ENCODE results near the gene PABPN1L.
A peak's percentile ranks its signal among the peaks of the same experiment; 100 is the strongest.
"Not testable (repeated sequence)": the region's sequence is repeated elsewhere in the genome, so short reads cannot be mapped to it uniquely, and the experiment has no call there.

PABPN1L gene

DNA sequence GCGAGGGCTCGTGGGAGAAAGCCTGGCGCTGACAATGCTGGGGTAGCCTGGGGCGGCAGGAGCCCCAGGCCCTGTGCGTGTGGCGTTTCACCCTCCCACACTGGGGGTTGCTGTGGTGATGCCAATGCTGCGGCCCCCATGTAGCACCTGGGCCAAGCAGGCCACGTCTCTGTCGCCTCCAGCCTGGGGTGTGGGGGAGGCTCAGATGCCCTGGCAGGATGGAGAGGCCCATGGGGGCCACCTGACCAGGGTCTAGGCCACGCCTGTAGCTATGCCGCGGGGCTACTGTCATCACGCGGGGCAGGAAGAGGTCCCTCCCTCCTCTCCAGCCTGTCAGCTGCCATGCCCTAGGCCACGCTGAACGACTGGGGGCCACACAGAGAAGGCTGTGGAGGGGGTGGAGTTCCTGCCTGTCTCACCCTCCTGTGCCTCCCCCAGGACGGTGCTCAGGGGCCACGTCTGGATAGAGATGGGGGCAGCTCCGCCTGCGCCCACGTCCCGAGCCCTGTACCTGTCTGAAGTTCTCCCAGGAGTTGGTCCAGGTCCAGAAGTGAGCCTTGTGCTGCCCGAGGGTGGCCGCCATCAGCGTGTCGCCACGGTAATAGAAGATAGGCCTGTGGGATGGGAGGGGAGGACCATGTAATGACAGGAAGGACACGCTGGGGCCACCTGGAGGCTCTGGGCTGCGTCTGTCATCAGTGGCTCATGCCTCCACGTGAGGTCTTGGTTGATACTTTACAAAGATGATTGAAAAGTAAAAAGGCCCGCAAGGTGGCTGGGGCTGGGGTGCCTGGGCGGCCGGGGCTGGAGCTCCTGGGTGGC is 42.0 kb downstream of the PABPN1L start:
- DNase-seq = no peak

DNA sequence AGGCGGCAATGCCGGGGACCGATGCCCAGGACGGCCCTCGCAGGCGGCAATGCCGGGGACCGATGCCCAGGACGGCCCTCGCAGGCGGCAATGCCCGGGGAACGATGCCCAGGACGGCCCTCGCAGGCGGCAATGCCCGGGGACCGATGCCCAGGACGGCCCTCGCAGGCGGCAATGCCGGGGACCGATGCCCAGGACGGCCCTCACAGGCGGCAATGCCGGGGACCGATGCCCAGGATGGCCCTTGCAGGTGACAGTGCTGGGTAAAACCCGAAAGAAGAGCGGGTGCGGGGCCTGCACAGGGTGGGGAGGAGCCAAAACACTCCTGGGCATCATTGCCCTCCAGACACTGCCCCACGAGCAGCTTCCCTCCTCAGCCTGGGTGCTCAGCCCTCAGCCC is 42.8 kb downstream of the PABPN1L start:
- DNase-seq = not testable (repeated sequence)

DNA sequence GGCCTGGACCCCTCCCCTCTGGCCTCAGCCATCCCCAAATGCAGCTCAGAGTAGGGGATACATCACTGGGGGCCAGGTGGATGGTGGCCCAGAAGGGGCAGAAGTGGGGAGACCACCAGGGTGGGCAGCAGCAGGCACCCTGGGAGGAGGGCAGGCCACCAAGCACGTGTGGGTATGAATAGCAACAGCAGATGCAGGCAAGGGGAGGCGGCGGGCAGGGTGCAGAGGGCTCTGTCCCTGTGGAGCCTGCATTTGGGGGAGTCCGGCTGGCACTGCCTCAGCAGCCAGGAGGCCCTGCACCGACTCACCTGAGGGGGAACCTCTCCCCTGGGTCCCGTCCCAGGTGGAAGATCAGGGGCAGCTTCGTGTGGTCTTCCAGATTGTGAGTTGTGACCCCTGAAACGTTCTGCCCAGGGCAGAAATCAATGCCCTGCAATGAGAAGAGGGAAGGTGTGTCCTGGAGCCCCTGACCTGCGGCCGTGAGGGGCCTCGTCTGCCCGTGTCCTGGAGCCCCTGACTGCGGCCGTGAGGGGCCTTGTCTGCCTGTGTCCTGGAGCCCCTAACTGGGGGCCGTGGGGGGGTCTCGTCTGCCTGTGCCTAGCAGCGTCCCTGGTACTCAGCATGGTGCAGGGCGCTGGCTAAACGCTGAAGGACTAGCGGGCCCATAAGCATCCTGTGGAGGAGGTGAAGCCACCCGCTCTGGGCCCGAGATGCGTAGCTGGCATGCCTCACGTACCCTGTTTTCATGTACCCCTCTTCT is 44.0 kb downstream of the PABPN1L start:
- DNase-seq = no peak

DNA sequence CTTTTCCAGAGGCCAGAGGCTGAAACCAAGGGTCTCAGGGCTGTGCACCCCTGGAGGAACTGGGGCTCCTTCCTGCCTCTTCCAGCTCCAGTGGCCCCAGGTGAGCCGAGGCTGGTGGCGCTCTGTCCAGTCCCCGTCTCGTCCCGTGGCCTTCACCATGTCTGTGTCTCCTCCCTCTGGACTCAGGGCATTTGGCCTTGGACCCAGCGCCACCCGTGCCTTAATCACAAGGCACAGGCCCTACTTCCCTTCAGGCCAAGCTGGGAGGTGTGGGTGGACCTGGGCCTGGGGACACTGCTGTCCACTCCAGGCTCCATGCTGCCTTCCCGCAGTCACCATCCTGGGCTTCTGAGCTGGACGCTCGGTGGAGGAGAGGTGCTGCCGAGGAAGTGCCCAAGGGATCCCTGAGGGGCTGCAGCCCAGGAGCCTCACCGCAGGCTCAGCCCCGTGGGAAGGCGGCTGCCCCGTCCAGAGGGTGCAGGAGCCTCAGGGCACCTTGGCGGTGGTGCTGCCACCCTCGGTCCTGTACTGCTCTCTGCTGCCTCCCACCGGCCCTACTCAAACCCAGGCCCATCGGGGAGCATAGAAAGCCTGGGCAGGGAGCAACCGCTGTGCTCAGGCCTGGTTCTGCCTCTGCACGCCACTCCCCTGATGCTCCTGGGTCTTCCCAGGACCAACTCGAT is 45.2 kb downstream of the PABPN1L start:
- DNase-seq = no peak

DNA sequence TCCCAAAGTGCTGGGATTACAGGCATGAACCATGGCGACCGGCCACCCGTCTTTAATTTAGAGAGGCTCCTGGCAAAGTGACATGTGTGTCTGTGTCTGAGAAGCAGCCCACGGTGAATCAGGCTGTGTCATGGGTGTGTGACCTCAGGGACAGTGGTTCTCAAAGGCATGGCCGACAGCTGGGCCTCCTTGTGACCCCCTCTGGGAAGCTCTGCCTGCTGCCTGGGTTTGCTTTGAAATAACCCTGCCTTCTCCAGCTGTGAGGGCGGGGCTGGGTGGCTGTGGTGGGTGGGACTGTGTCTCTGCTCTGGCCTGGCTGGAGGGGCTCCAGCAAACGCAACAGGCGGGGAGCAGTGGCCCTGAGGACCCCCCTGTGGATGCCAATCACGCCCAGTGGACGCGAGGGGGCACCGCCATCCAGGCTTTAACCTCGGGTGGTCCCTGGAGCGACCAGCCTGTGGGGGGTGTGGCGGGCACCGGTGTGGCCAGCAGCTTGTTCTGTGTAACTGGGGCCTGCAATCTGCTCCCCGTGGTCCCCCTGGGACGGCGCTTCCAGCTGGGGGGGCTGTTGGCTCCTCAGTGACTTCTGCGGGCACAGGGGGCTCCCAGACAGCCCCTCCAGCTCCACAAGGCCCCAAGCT is 46.0 kb downstream of the PABPN1L start:
- DNase-seq = no peak

DNA sequence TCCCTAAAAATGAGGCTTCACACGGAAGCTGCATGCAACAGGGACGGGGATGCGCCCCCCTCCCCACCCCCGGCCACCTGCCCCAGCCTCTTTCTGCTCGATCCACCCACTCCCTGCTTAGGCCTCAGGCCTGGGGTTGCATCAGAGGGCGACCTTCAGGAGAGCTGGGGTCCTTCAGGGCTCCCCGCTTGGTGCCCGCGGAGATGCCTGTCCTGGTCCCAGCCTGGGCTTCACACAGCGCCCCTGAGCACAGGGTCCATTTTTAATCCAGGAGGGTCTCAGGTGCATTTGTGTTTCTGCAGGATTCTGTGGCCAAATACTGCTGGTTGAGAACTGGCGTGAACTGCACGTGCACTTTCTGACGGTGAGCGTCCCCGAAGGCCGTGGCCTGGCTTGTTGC is 47.3 kb downstream of the PABPN1L start:
- DNase-seq = no peak

DNA sequence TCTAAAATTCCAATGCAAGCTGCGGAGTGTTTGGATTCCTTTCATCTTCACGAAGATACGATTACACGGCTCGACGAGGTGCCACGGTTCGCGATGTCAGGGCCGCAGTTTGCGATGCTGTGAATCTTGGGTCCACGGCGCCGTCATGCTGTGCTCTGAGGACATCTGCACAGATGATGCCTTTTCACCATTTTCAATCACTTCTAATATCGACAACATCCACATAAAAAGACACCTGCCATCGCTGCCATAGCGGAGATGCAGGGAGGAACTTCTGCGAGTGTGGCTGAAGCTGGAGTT is 47.9 kb downstream of the PABPN1L start:
- DNase-seq = no peak

DNA sequence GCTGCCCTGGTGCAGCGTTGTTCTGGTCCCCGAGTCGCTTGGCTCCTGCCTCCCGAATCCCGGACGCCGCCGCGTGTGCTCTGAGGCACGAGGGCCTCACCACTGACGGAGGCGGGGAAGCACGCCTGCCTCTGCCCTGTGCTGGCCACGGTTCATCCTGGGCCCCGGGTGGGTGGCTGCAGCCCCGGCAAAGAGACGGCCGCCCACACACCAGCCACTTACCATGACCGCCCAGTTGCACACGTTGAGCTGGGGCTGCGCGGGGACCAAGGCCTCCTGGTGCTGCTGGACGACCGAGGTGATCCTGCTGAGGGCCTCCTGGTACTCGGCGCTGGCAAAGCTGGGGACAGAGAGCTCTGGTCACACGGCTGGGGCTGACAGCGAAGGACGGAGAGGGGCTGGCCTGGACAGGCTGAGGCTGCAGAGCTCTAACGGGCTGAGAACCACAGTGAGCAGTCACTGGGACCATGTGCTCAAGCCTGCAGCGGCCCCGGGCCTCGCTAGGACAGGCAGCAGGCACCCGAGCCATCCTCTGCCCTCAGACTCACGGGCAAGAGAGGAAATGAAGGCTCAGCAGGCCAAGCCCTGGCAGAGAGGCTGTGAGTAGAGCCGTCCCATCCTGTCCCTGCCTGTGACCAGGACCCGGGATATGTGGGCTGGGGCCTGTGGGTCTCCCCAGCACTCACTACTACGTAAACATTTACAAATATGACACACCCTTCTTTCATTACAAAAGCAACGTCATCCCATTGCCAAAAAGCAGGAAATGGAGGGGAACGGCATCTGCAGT is 48.5 kb downstream of the PABPN1L start:
- no peak for DNase-seq

DNA sequence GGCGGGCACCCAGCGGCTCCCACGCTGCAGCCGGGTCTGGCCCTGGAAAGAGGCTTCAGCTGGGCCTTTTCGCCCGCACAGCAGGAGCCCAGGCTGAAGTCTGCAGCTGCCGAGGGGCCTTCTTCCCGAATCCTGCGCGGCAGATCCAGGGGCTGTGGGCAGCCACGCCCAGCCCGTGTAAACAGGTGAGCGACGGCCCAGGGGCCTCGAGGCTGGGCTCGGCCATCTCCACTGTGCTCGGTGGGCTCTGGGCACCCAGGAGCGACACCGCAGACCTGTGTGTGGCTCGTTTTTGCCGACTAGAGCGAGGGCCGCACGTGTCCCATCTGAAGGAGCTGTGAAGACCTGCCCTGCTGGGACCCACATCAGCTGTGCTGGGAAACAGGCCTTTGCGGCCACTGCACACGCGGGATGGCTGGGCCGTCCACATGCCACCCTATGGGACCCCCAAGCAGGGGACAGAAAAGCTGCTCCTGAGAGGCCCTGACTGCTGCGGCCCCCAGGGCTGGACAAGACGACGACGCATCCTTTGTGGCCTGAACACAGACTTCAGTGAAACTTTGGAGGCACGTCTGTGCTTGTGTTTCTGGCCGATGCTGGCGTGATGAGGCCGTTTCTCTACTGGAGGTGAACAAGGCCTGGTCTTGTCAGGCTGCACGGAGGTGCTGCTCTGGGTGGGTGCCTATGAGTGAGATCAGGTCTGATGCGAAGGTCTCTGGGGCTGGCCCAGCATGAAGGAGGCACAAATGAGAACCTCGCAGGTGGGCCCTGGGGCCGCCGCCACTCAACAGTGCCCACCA is 49.5 kb downstream of the PABPN1L start:
- DNase-seq = no peak

DNA sequence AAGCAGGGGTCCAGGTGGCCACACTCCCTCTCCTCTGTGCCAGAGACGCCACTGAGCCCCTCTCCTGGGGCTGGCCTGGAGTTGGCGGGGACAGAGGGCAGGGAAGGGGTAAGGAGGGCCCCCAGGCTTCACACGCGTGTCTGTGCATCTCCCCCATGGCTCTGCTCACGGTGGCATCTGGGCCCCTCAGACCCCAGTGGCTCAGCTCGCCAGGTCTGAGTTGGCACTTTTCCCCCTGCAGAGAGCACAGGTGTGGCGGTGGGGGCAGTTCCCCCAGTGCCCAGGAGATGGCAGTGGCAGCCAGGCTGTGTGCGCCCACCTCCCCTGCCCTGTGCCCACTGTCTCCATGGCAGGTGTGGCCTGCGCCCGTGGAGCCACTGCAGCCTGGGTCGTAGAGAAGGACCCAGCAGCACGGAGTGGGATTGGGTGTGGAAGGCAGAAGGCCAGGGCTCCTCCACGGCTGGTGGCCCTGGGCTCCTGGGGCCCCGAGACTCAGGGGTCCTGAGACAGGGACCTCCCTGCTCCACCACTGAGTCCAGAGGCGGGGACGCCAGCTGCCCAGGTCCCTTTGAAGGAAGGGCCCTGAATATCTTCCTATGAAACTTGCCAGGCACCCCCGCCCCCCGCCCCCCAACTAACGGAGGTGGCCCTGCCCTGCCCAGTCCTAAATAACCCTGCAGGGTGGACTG is 50.4 kb downstream of the PABPN1L start:
- peak; percentile 61 for DNase-seq

DNA sequence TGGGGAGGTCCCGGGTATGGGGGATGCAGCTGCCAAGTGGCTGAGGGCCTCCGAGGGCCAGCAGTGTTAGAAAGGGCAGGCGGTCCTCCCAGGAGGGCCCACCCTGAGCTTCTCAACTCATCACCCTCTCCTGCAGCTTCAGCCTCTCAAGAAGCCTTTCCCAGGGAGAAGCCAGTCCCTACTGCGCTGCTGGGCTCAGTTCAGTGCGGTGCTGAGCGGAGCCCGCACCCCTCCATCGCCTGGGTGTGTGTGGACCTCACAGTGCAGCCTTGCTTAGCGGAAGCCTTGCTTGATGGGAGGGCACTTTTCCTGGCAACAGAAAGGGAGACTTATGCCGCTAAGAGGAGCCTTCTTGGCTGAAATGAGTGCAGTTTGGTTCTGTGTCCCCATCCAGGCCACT is 51.2 kb downstream of the PABPN1L start:
- DNase-seq = no peak

DNA sequence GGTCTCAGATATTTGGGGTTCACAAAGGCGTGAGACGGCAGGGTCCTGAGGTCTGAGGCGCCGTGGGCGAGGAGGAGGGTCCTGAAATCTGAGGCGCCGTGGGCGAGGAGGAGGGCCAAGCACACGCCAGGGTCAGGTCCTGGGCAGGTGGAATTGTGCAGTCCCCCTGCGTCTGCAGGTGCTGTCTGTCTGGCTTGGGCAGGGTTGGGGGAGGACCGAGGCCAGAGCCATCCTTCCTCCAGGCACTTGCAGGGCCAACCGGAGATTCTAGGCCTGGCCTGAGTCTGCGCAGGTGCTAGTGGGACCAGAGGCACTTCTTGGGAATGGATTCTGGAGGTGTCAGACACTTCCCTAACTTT is 52.3 kb downstream of the PABPN1L start:
- DNase-seq = no peak
